NCI-H510A (cell line): ENCODE measurements around the gene SBK1.

Experiments
- DNase-seq: peaks from one replicate; lab custom pipeline; 2025; lab: John Stamatoyannopoulos, UW

SBK1 gene

GRCh38 chr16:28282045-28282444, 10.3 kb upstream of the SBK1 start:
- no peak for DNase-seq

GRCh38 chr16:28283173-28283572, 9.2 kb upstream of the SBK1 start:
- DNase-seq, result no peak

- no peak for DNase-seq
These were observed 8.3 kb upstream of the SBK1 start for GRCh38 chr16:28283798-28284577.

GRCh38 chr16:28285649-28286048, 6.7 kb upstream of the SBK1 start:
- DNase-seq, result no peak

GRCh38 chr16:28288114-28288513, 4.2 kb upstream of the SBK1 start:
- DNase-seq, result no peak

- DNase-seq, result no peak
These were observed 3.3 kb upstream of the SBK1 start for GRCh38 chr16:28289048-28289447.

- no peak for DNase-seq
These were observed 2.1 kb upstream of the SBK1 start for GRCh38 chr16:28289939-28290858.

- no peak for DNase-seq
These were observed 1.5 kb upstream of the SBK1 start for GRCh38 chr16:28290859-28291254.

- peak; percentile 79 for DNase-seq
These were observed 641 bp downstream of the SBK1 start for GRCh38 chr16:28292731-28293600.

- no peak for DNase-seq
These were observed 1.3 kb downstream of the SBK1 start for GRCh38 chr16:28293601-28293960.

GRCh38 chr16:28294201-28294600, 1.9 kb downstream of the SBK1 start:
- DNase-seq, result no peak

GRCh38 chr16:28295276-28295675, 3.0 kb downstream of the SBK1 start:
- no peak for DNase-seq

GRCh38 chr16:28297308-28297707, 5.0 kb downstream of the SBK1 start:
- DNase-seq, result no peak

- no peak for DNase-seq
These were observed 5.6 kb downstream of the SBK1 start for GRCh38 chr16:28297784-28298510.

GRCh38 chr16:28298511-28298878, 6.2 kb downstream of the SBK1 start:
- peak; percentile 82 for DNase-seq

- DNase-seq, result no peak
These were observed 8.0 kb downstream of the SBK1 start for GRCh38 chr16:28300327-28300726.

- no peak for DNase-seq
These were observed 8.8 kb downstream of the SBK1 start for GRCh38 chr16:28301154-28301553.

- DNase-seq, result no peak
These were observed 9.3 kb downstream of the SBK1 start for GRCh38 chr16:28301620-28302019.

GRCh38 chr16:28303132-28303531, 10.8 kb downstream of the SBK1 start:
- DNase-seq, result no peak

- no peak for DNase-seq
These were observed 11.9 kb downstream of the SBK1 start for GRCh38 chr16:28304214-28304613.

- DNase-seq, result no peak
These were observed 15.6 kb downstream of the SBK1 start for GRCh38 chr16:28307936-28308335.
